ENCODE measurements around the gene SLC25A34.

SLC25A34 gene

GRCh38 chr1:15758953-15759661 lies 23.0 kb downstream of the SLC25A34 start (continued):
- TF ChIP-seq GLI4 (tag by site-specific recombination; IDR thresholded peaks at IDR 0.05) (no peak), ZNF366 (tag by site-specific recombination; conservative IDR thresholded peaks at IDR 0.05) (no peak), ZNF18 (tag by site-specific recombination; IDR thresholded peaks at IDR 0.05) (no peak), ZNF214 (tag by site-specific recombination; IDR thresholded peaks at IDR 0.05; ENCODE audit: borderline replicate concordance) (no peak), ZNF645 (tag by site-specific recombination; IDR thresholded peaks at IDR 0.05) (no peak), ZNF138 (tag by site-specific recombination; IDR thresholded peaks at IDR 0.05; ENCODE audit: borderline replicate concordance) (no peak), ZNF768 (tag by site-specific recombination; IDR thresholded peaks at IDR 0.05) (no peak), ZBTB17 (tag by site-specific recombination; IDR thresholded peaks at IDR 0.05) (peak; percentile 15; the same call in 1 of the 2 replicates), ZSCAN16 (tag by site-specific recombination; IDR thresholded peaks at IDR 0.05) (no peak), INSM2 (tag by site-specific recombination; IDR thresholded peaks at IDR 0.05) (no peak), GLI2 (tag by site-specific recombination; IDR thresholded peaks at IDR 0.05; ENCODE audit: borderline replicate concordance, low read depth) (no peak), ZNF521 (tag by site-specific recombination; IDR thresholded peaks at IDR 0.05) (no peak), ZNF449 (tag by site-specific recombination; IDR thresholded peaks at IDR 0.05) (peak; percentile 20; the same call in 1 of the 2 replicates), ZNF639 (tag by site-specific recombination; IDR thresholded peaks at IDR 0.05) (no peak), ZNF423 (tag by site-specific recombination; IDR thresholded peaks at IDR 0.05) (no peak), PATZ1 (tag by site-specific recombination; IDR thresholded peaks at IDR 0.05) (peak; percentile 56; the same call in 1 of the 2 replicates)

All from HEK293 (cell line).